HT1080 (cell line): ENCODE results near the gene CELF5. TPM values are rescaled to one million over a fixed set of nuclear protein-coding genes. Genes with fewer than 3 reads are reported as not detected.
"Not testable (repeated sequence)": the region's sequence is repeated elsewhere in the genome, so short reads cannot be mapped to it uniquely, and the experiment has no call there.

Source experiments
- DNase-seq: peaks from one replicate; pipeline ENCODE4 v3.0.0-alpha.2; 2015; ENCODE audit warnings: low read depth
- total RNA-seq: library from RNA; depleted of rRNA; stranded (reverse); fragments of >200 nt; shearing (Covaris generic); gene quantifications from 2 replicates; pipeline ENCODE4 v1.2.3, GENCODE V29; 2014

The CELF5 gene
- total RNA-seq, 1 experiment from 2014 or later: not detected

DNA sequence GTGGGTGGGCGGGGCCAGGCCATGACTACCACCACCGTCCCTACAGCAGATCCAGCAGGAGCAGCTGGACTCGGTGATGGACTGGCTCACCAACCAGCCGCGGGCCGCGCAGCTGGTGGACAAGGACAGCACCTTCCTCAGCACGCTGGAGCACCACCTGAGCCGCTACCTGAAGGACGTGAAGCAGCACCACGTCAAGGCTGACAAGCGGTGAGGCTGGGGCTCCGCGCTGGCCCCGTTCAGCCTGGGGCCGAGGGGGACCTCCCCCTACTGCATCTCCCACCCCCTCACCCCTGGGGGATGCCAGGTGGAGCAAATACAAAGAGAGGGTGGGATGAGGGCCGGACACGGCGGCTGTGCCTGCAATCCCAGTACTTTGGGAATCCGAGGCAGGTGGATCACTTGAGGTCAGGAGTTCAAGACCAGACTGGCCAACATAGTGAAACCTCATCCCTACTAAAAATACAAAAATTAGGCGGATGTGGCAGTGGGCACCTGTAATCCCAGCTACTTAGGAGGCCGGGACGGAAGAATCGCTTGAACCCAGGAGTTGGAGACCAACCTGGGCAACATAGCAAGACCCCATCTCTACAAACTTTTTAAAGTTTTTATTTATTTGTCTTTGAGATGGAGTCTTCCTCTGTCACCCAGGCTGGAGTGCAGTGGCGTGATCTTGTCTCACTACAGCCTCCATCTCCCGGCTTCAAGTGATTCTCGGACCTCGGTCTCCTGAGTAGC is 18.1 kb upstream of the CELF5 start:
- no peak for DNase-seq

DNA sequence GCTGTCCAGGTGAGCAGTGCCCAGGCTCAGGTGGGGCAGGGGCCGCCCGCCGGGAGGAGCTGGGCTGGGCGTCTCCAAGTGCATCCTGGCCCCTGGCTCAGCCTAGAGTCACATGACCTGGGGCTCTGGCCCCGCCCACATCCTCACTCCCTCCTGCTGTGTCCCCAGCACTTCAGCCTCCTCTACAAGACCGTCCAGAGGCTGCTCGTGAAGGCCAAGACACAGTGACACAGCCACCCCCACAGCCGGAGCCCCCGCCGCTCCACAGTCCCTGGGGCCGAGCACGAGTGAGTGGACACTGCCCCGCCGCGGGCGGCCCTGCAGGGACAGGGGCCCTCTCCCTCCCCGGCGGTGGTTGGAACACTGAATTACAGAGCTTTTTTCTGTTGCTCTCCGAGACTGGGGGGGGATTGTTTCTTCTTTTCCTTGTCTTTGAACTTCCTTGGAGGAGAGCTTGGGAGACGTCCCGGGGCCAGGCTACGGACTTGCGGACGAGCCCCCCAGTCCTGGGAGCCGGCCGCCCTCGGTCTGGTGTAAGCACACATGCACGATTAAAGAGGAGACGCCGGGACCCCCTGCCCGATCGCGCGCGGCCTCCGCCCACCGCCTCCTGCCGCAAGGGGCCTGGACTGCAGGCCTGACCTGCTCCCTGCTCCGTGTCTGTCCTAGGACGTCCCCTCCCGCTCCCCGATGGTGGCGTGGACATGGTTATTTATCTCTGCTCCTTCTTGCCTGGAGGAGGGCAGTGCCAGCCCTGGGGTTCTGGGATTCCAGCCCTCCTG is 16.8 kb upstream of the CELF5 start:
- no peak for DNase-seq

DNA sequence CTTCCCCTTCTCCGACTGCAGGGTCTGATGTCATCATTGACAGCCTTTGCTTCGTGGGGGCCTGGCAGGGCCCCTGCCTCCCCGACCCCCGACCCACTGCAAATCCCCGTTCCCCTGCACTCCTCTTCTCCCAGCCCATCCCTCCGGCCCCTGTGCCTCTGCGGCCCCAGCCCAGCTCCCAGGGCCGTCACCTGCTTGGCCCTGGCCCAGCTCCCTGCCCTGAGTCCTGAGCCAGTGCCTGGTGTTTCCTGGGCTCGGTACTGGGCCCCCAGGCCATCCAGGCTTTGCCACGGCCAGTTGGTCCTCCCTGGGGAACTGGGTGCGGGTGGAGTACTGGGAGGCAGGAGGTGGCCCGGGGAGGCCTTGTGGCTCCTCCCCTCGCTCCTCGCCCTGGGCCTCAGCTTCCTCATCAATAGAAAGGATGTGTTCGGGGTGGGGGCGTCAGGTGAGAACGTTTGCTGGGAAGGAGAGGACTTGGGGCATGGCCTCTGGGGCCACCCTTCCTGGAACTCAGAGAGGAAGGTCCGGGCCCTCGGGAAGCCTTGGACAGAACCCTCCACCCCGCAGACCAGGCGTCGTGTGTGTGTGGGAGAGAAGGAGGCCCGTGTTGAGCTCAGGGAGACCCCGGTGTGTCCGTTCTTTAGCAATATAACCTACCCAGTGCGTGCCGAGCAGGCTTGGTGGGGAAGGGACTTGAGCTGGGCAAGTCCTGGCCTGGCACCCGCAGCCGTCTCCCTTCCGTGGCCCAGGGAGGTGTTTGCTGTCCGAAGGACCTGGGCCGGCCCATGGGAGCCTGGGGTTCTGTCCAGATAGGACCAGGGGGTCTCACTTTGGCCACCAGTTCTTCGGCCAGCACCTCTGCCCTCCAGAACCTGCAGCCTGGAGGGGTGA is 15.9 kb upstream of the CELF5 start:
- DNase-seq: no peak

DNA sequence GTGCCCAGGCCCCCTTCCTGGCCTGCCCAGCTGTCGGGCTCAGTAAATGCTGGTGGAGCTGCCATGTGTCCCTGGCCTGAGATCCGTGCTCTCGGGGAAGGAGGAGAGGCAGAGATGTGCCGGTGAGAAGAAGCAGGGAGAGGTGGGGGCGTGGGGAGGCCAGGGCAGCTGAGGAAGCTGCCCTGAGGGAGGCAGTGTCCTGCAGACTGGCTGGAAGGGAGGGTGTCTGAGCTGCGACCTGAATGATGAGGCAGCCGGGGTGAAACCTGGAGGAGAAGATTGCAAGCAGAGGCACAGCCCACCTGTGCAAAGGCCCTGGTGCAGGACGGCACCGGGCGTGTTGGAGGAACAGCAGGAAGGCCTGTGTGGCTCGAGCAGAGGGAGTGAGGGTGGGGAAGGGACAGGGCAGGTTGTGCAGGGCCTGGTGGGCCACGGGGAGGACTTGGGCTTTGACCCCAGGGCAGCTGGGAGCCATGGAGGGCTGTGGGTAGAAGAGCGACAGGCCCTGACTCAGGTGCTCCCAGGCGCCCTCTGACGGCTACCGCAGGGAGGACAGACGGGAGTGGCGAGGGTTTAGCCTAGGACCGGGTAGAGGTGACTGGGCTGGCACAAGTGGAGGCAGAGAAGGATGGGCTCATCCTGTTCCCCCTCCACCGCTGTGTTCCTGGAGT is 14.0 kb upstream of the CELF5 start:
- DNase-seq: peak; percentile 44

DNA sequence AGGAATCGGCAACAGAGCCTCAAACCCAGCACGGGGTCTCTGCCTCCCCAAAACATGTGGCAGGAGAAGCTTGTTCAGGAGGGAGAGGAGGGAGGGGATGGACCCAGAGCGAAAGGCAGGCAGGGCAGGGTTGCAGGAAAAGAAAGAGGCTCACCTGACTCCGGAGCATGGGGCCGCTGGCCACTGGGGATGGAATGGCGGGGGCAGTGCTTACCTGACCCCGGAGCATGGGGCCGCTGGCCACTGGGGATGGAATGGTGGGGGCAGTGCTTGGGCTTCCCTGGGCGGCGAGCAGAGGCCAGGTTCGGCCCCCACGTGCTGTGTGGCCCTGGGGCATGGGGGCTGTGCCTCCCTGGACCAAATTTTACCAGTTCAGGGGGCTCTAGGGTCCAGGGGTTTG is 13.3 kb upstream of the CELF5 start:
- no peak for DNase-seq

DNA sequence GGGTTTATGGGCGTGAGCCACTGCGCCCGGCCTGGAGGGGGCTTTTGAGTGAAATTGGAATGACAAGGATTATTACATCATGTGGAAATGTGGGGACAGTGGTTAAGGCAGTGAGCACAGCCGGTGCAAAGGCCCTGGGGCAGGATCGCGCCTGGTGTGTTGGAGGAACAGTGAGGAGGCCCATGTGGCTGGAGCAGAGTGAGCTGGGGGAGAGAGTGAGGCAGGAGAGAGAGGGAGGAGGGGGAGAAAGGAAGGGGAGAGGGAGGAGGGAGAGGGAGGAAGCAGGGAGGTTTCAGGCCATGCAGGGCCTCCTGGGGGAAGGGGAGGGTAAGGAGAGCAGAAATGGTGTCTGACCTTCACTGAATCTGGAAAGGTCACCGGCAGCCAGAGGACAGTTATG is 11.3 kb upstream of the CELF5 start:
- no peak for DNase-seq

DNA sequence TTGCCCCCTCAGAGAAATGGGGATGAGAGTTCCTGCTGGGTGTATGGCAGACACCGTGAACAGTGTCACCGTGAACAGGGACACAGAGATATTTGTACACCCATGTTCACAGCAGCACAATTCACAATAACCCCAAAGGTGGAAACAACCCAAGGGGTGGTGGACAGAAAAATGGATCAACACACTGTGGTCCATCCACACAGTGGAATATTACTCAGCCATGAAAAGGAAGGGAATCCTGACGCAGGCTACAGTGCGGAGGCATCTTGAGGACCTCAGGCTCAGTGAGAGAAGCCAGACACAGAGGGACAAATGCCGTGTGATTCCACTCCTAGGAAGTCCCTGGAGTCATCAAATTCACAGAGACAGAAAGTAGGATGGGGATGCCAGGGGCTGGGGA is 7.6 kb upstream of the CELF5 start:
- no peak for DNase-seq

DNA sequence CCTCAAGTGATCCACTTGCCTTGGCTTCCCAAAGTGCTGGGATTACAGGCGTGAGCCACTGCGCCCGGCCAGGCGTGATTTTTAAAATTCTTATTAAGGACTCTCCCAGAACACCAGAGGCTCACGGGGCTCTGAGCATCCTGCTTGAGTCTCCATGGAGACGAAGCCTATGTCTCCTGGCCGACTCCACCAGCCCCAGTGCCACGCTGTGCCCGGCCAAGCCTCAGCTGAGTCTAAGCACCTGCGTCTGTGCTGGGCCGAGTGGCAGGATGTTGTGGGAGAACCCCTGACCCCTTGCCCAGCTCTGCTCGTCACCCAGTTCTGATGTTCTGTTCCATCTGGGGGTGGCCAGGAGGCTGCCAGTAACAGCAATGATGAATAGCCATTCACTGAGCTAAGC is 3.9 kb upstream of the CELF5 start:
- DNase-seq: no peak

DNA sequence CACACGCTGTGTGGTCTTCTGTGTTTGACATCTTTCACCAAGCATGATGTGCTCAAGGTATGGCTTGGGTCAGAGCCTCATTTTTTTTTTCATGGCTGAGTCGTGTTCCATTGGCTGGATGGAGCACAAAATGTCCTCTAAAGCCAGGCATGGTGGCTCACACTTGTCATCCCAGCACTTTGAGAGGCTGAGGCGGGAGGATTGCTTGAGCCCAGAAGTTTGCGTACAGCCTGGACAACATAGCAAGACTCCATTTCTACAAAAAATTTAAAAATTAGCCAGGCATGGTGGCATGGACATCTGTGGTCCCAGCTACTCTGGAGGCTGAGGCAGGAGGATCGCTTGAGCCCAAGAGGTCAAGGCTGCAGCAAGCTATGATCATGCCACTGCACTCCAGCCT is 2.9 kb upstream of the CELF5 start:
- DNase-seq: not testable (repeated sequence)

DNA sequence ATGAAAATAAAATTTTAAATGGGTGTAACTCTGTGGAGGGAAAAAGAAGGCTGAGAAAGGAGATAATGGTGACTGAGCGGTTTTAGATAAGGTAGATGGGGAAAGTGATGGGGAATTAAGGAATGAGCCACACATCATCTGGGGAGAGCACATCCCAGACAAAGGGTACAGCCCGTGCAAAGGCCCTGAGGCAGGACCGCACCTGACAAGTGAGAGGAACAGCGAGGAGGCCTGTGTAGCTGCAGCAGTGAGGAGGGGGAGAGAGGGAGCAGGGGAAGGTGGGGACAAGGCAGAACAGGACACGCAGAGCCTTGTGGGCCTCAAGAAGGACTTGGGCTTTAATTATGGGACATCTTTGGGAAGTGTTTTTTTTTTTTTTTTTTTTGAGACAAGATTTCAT is 1.8 kb upstream of the CELF5 start:
- no peak for DNase-seq

DNA sequence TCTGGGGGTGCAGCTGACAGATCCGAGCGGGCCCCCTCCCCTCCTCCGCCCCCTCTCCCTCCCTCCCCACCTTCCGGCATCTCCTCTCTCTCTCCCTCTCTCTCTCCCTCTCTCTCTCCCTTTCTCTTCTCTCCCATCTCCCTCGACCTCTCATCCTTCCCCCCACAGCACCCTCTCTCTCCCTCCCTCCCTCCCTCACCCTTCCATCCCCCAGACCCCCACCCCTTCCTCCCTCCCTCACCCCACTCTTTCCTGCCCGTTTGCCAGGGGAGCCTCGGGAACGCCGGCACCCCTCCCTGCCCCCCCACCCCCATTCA is 666 bp downstream of the CELF5 start:
- no peak for DNase-seq

DNA sequence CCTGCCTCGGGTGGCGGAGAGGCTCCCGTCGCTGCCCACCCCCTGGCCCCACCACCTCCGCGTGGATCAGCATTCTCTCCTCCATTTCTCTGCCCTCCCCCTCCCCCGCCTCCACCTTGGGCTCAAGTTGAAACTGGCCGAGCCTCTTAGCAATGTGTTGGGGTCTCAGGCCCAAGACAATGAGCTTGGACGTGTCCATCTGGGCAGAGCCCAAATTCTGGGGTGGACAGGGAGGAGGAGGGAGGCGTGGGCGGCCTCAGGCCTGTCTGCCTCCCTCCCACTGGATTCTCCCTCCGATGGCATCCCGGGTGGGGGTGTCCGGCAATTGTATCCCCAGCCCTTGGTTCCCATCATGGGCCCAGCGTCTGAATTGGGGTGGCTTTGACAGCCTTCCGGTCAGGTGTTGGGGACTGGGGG is 1.2 kb downstream of the CELF5 start:
- DNase-seq: no peak

DNA sequence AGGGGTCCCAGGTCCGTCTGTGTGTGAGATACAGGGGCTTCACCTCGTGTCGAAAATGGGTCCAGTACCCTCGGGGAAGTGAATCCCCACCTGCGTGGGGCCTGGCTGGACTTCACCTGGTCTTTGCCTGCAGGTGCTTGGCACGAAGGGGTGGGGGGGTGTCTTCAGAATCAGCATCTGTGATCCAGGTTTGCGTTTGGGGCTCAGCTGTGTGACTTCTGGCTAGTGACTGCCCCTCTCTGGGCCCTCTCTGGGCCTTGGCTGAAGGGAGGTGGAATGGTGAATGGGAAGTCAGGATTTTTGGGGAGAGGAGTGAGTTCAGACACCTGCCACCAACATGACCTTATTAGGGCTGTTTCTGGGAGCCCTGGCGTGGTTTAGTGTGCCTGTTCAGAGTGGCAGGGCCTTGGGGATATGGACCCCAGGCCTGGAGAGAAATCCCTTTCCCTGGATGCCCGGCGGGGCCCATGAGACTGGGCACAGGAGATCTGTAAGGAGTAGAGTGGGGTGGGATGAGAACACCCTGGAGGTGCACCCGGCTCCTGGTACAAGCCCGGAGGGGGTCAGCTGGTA is 2.7 kb downstream of the CELF5 start:
- DNase-seq: no peak

DNA sequence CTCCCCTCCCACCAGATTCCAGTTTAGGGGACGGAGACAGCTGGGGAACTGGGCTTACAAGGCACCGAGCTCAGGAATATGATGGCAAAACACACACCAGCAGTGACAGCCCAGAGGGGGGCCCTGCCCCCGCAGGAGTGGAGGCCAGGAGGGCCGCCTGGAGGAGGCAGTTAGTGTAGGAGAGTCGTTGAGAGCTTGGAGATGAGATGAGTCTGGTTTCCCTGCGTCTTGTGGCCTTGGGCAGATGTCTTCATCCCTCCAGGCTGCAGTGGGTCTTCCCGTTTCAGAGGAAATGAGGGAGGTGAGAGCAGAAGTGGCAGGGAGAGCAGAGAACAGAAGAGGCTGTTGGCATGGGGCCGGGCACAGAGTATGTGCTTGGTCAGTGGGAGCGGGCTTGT is 4.9 kb downstream of the CELF5 start:
- DNase-seq: no peak

DNA sequence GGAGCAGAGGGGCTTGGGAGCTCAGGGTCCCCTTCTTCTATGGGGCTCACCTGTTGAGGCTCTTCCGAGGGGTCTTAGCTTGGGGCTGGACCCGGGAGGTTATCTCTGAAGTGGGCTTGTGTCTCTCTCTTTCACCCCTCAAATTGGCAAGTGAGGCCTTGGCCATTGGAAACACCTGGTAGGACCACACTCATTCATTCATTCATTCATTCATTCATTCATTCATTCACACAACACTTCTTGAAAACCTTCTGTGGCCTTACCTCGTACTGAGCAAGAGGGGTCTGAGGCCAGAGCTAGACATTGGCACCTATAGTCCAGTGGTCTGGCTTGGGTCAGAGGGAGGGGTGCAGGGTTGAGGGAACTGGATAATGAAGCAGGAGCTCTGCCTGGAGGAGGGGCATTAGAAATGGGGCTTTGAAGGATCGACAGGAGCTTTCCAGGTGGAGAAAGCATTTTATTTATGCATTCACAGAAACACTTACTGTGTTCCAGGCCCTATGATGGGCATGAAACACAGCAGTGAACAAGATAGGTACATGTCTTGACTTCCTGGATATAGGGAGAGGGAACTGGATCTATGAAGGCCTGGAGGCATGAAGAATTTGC is 5.5 kb downstream of the CELF5 start:
- no peak for DNase-seq

DNA sequence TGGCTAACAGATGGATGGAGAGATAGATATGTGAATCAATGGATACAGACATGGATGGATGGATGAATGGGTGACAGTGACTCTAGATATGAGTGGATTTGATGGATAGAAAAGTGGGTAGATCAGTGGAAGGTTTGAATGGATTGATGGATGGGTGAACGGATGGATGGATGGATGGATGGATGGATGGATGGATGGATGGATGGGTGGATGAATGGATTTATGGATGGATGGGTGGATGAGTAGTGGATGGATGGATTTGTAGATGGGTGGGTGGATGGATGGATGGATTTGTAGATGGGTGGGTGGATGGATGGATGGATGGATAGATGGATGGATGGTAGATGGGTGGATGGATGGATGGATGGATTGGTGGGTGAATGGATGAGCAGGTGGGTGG is 6.8 kb downstream of the CELF5 start:
- DNase-seq: no peak

DNA sequence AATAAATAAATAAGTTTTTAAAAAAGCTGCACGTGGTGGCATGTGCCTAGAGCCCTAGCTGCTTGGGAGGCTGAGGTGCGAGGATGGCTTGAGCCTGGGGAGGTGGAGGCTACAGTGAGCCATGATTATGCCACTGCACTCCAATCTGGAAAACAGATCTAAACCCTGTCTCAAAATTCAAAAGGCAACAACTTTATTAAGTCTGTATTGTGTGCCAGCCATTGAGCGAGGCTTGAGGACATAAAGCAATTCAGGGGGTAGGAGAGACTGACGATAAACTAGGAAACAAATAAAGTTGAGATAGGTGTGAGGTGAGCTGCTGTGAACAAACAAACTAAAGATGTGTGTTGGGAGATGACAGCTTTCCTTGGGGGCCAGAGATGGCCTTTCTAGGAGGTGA is 8.7 kb downstream of the CELF5 start:
- DNase-seq: no peak

DNA sequence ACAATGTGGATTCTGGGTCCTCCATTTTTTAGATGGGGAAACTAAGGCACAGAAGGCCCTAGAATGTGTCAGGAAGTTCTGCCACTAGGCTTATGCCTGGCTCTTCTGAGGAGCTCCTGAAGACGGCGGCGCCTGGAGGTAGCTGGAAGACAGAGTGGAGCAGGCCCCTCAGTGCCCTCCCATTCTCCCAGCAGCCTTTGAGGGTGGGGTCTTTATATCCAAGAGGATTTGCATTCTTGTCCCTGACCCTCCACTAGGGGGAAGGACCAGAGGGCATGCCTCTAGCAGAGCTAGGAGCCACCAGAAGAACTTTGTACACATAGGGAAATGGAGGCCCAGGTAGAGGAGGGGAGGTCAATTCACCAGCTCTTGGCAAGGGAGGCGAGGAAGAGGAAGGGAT is 9.4 kb downstream of the CELF5 start:
- no peak for DNase-seq

DNA sequence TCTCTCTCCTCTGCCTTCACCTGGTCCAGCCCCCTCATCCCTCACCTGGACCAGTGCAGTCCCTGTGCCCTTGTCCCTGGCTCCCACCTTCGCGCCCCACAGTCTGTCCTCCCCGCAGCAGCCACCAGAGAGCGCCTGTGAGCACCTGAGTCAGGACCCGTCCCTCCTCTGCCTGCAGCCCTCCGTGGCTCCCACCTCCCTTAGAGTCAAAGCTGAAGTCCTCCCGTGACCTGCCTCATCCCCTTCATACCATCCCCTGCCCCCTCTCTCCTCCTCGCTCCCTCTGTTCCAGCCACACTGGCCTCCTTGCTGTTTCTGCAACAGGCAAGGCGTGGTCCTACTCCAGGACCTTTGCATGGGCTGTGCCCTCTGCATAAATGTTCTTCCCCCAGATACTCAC is 10.3 kb downstream of the CELF5 start:
- no peak for DNase-seq

DNA sequence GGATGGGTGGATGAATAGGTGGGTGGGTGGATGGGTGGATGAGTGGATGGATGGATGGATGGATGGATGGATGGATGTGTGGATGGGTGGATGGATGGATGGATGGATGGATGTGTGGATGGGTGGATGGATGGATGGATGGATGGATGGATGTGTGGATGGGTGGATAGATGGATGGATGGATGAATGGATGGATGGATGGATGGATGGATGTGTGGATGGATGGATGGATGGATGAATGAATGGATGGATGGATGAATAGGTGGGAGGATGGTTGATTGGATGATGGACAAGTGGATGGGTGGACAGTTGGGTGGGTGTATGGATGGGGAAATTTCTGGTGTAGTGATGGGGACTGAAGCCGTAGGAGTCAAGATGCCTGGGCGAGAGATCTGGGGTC is 11.1 kb downstream of the CELF5 start:
- DNase-seq: not testable (repeated sequence)

DNA sequence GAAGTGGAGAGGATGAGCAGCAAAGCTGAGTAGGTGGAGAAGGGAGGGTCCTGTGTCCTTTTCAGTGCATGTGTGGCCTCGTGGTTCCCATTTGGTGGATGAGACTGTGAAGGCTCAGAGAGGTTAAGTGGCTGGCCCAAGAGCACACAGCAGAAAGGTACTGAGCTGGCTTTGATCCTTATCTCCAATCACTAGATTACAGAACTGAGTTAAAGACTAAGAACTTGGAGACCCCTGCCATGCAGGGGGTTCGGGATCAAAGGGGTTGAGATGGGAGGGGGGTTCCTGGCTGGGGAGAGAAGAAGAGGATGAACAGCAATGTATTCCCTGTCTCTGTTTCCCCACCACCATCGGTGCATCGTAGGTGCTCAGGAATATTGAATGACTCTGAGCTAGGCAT is 11.8 kb downstream of the CELF5 start:
- no peak for DNase-seq
